Measurements from ENCODE around the gene IL32.

DNA sequence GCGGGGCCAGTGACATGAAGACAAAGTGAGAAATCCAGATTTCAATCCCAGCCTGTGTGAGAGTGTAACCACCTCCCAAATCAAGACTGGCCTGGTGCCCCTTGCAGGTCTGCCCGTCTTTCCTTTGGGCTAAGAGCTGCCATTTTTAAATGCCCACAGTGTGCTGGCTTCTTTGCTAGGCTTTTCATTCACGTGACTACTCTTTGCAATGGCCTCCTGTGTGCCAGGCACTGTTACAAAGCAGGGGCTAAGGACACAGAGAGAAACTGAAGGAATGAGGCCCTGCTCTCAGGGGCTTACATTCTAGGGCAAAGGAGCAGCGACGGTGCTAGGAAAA lies 33.9 kb downstream of the IL32 start:
- TF ChIP-seq TAF1 (IDR thresholded peaks at IDR 0.05; ENCODE audit: borderline replicate concordance, insufficient read depth, low read length) (no peak), POLR2AphosphoS5 (IDR thresholded peaks at IDR 0.05; ENCODE audit: low read depth, low read length) (no peak), SIN3A (IDR thresholded peaks at IDR 0.05; ENCODE audit: borderline replicate concordance, insufficient read depth, low read length) (no peak), FOXP2 (optimal IDR thresholded peaks at IDR 0.05; ENCODE audit: borderline replicate concordance, extremely low read depth, extremely low read length, insufficient read depth) (no peak)
- TF ChIP-seq, protein P1, sequence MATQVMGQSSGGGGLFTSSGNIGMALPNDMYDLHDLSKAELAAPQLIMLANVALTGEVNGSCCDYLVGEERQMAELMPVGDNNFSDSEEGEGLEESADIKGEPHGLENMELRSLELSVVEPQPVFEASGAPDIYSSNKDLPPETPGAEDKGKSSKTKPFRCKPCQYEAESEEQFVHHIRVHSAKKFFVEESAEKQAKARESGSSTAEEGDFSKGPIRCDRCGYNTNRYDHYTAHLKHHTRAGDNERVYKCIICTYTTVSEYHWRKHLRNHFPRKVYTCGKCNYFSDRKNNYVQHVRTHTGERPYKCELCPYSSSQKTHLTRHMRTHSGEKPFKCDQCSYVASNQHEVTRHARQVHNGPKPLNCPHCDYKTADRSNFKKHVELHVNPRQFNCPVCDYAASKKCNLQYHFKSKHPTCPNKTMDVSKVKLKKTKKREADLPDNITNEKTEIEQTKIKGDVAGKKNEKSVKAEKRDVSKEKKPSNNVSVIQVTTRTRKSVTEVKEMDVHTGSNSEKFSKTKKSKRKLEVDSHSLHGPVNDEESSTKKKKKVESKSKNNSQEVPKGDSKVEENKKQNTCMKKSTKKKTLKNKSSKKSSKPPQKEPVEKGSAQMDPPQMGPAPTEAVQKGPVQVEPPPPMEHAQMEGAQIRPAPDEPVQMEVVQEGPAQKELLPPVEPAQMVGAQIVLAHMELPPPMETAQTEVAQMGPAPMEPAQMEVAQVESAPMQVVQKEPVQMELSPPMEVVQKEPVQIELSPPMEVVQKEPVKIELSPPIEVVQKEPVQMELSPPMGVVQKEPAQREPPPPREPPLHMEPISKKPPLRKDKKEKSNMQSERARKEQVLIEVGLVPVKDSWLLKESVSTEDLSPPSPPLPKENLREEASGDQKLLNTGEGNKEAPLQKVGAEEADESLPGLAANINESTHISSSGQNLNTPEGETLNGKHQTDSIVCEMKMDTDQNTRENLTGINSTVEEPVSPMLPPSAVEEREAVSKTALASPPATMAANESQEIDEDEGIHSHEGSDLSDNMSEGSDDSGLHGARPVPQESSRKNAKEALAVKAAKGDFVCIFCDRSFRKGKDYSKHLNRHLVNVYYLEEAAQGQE (IDR thresholded peaks at IDR 0.05; ENCODE audit: insufficient read depth in 1 of 2, low read depth in 2 of 2, low read length in 2 of 2) = no peak

Measured in PFSK-1 (cell line).